OCI-LY1 (cell line): ENCODE data around the gene CDH13.

ENCODE experiments used
- H2AFZ ChIP-seq: fragments of 200-600 bp; sonication (generic), shearing (Covaris generic); 2 replicates; pipeline ENCODE4 v1.6.0; 2014; ENCODE audit warnings: antibody characterized with exemption, mild to moderate bottlenecking, low read length
- H3F3A ChIP-seq: fragments of 200-600 bp; sonication (generic), shearing (Covaris generic); 2 replicates; pipeline ENCODE4 v1.6.0; 2014; ENCODE audit warnings: mild to moderate bottlenecking, antibody characterized with exemption, low read length, moderate library complexity; ENCODE audit not compliant: insufficient read depth
- H3K27ac ChIP-seq: fragments of 200-600 bp; sonication (generic); 2 replicates; pipeline ENCODE4 v1.5.1; 2014; ENCODE audit warnings: low read length, mixed run types, mild to moderate bottlenecking, low read depth; ENCODE audit not compliant: poor library complexity, severe bottlenecking
- H3K27me3 ChIP-seq: fragments of 200-600 bp; sonication (generic); 2 replicates; pipeline ENCODE4 v1.6.0; 2014; ENCODE audit warnings: antibody characterized with exemption, mild to moderate bottlenecking, low read length, moderate library complexity; ENCODE audit not compliant: insufficient read depth
- H3K36me3 ChIP-seq: fragments of 200-600 bp; sonication (generic); 2 replicates; pipeline ENCODE4 v1.6.1; 2014; ENCODE audit warnings: mild to moderate bottlenecking, antibody characterized with exemption, low read length, moderate library complexity, mixed read lengths; ENCODE audit not compliant: insufficient read depth
- H3K4me1 ChIP-seq: fragments of 200-600 bp; sonication (generic); 2 replicates; pipeline ENCODE4 v1.5.1; 2014; ENCODE audit warnings: mild to moderate bottlenecking, low read length, moderate library complexity; ENCODE audit not compliant: insufficient read depth, severe bottlenecking
- H3K4me2 ChIP-seq: fragments of 200-600 bp; sonication (generic), shearing (Covaris generic); 2 replicates; pipeline ENCODE4 v1.6.1; 2014; ENCODE audit warnings: low read length
- H3K4me3 ChIP-seq: fragments of 200-600 bp; sonication (generic); 2 replicates; pipeline ENCODE4 v1.5.1; 2014; ENCODE audit warnings: low read length, low read depth, mild to moderate bottlenecking, mixed read lengths; ENCODE audit not compliant: poor library complexity, severe bottlenecking
- H3K79me2 ChIP-seq: fragments of 200-600 bp; shearing (Covaris generic); 2 replicates; pipeline ENCODE4 v1.6.1; 2016; ENCODE audit warnings: mixed run types, low read length, mixed read lengths; ENCODE audit not compliant: insufficient read depth
- H3K9ac ChIP-seq: fragments of 200-600 bp; sonication (generic), shearing (Covaris generic); 2 replicates; pipeline ENCODE4 v1.6.1; 2014; ENCODE audit warnings: mild to moderate bottlenecking, low read length, mixed read lengths
- H3K9me2 ChIP-seq: fragments of 200-600 bp; sonication (generic), shearing (Covaris generic); 2 replicates; pipeline ENCODE4 v1.6.1; 2014; ENCODE audit warnings: low read depth, mild to moderate bottlenecking, low read length, mixed read lengths
- H3K9me3 ChIP-seq: fragments of 200-600 bp; shearing (Covaris generic); 2 replicates; pipeline ENCODE4 v1.6.1; 2014; ENCODE audit warnings: low read length, mixed read lengths
- H4K20me1 ChIP-seq: fragments of 200-600 bp; sonication (generic), shearing (Covaris generic); 2 replicates; pipeline ENCODE4 v1.6.0; 2016; ENCODE audit warnings: mild to moderate bottlenecking, low read length; ENCODE audit not compliant: insufficient read depth
- CTCF ChIP-seq: fragments of 200-600 bp; sonication (generic), shearing (Covaris generic); IDR thresholded peaks from 2 replicates; pipeline ENCODE4 v1.5.1; 2017; ENCODE audit warnings: mild to moderate bottlenecking, antibody characterized with exemption, low read length, moderate library complexity, mixed read lengths
- EZH2 ChIP-seq: fragments of 200-600 bp; sonication (generic), shearing (Covaris generic); IDR thresholded peaks from 2 replicates; pipeline ENCODE4 v1.8.0; 2017; ENCODE audit warnings: borderline replicate concordance, mixed run types, mild to moderate bottlenecking, antibody characterized with exemption, low read length, moderate library complexity, mixed read lengths

The CDH13 gene

GRCh38 chr16:83019963-83020362, 393.2 kb downstream of the CDH13 start:
- Histone ChIP-seq H3K4me2 (no peak overlapping the region), H3K79me2 (no peaks in the 10 kb centered on the region), H3K9me3 (no peaks in the 10 kb centered on the region), H3K27me3 (no peaks in the 10 kb centered on the region), H3F3A (no peaks in the 10 kb centered on the region), H3K27ac (no peak overlapping the region), H3K36me3 (no peaks in the 10 kb centered on the region), H3K4me3 (no peak overlapping the region), H2AFZ (no peak overlapping the region), H3K9me2 (no peaks in the 10 kb centered on the region), H3K4me1 (no peaks in the 10 kb centered on the region), H3K9ac (no peak overlapping the region), H4K20me1 (no peaks in the 10 kb centered on the region)
- TF ChIP-seq CTCF (no peak), EZH2 (no peak)

GRCh38 chr16:83021045-83021444, 394.3 kb downstream of the CDH13 start:
- no peak overlapping the region for H3K4me2 ChIP-seq
- H3K36me3 ChIP-seq = no peaks in the 10 kb centered on the region
- H3K9me3 ChIP-seq = no peaks in the 10 kb centered on the region
- TF ChIP-seq EZH2 = no peak
- no peak for TF ChIP-seq CTCF
- no peaks in the 10 kb centered on the region for H3F3A ChIP-seq
- no peaks in the 10 kb centered on the region for H3K27me3 ChIP-seq
- no peak overlapping the region for H2AFZ ChIP-seq
- no peak overlapping the region for H3K9ac ChIP-seq
- no peak overlapping the region for H3K27ac ChIP-seq
- no peaks in the 10 kb centered on the region for H3K79me2 ChIP-seq
- H4K20me1 ChIP-seq = no peaks in the 10 kb centered on the region
- no peaks in the 10 kb centered on the region for H3K4me1 ChIP-seq
- H3K9me2 ChIP-seq = no peaks in the 10 kb centered on the region
- no peak overlapping the region for H3K4me3 ChIP-seq

DNA sequence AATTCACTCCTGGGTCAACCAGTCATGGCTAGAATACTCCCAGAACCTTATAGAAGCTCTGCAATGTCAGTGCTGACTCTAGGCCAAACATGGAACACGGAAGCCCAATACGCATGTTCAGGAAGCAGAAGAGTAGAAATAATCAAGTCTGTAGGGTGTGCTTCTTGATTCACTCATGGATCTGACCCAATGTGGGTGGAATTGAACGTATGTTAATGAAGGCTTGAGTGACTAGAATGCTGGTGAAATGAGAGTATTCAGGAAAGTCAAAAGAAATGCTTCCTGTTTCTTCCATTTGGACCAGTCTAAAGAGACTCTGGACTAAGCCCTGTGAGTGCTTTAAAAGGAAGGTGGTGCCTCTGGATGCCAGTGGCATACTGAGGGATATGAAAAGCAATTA, 395.0 kb downstream of the CDH13 start:
- no peaks in the 10 kb centered on the region for H3K79me2 ChIP-seq
- no peak for TF ChIP-seq EZH2
- TF ChIP-seq CTCF = no peak
- no peaks in the 10 kb centered on the region for H3K9me3 ChIP-seq
- H2AFZ ChIP-seq = no peak overlapping the region
- H3K4me3 ChIP-seq = no peak overlapping the region
- no peaks in the 10 kb centered on the region for H3K27me3 ChIP-seq
- no peaks in the 10 kb centered on the region for H3K9me2 ChIP-seq
- no peak overlapping the region for H3K4me2 ChIP-seq
- H3K4me1 ChIP-seq = no peaks in the 10 kb centered on the region
- no peak overlapping the region for H3K9ac ChIP-seq
- no peak overlapping the region for H3K27ac ChIP-seq
- no peaks in the 10 kb centered on the region for H3K36me3 ChIP-seq
- no peaks in the 10 kb centered on the region for H3F3A ChIP-seq
- no peaks in the 10 kb centered on the region for H4K20me1 ChIP-seq
